Astrocyte of the hippocampus (primary cell): Measurements from ENCODE around the gene ZBTB38.

Experiments used
- DNase-seq: peaks from one replicate; pipeline ENCODE4 v3.0.0; 2011; ENCODE audit warnings: low read depth, low spot score

Gene ZBTB38, protein sequence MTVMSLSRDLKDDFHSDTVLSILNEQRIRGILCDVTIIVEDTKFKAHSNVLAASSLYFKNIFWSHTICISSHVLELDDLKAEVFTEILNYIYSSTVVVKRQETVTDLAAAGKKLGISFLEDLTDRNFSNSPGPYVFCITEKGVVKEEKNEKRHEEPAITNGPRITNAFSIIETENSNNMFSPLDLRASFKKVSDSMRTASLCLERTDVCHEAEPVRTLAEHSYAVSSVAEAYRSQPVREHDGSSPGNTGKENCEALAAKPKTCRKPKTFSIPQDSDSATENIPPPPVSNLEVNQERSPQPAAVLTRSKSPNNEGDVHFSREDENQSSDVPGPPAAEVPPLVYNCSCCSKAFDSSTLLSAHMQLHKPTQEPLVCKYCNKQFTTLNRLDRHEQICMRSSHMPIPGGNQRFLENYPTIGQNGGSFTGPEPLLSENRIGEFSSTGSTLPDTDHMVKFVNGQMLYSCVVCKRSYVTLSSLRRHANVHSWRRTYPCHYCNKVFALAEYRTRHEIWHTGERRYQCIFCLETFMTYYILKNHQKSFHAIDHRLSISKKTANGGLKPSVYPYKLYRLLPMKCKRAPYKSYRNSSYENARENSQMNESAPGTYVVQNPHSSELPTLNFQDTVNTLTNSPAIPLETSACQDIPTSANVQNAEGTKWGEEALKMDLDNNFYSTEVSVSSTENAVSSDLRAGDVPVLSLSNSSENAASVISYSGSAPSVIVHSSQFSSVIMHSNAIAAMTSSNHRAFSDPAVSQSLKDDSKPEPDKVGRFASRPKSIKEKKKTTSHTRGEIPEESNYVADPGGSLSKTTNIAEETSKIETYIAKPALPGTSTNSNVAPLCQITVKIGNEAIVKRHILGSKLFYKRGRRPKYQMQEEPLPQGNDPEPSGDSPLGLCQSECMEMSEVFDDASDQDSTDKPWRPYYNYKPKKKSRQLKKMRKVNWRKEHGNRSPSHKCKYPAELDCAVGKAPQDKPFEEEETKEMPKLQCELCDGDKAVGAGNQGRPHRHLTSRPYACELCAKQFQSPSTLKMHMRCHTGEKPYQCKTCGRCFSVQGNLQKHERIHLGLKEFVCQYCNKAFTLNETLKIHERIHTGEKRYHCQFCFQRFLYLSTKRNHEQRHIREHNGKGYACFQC (N-terminal part only)

DNA sequence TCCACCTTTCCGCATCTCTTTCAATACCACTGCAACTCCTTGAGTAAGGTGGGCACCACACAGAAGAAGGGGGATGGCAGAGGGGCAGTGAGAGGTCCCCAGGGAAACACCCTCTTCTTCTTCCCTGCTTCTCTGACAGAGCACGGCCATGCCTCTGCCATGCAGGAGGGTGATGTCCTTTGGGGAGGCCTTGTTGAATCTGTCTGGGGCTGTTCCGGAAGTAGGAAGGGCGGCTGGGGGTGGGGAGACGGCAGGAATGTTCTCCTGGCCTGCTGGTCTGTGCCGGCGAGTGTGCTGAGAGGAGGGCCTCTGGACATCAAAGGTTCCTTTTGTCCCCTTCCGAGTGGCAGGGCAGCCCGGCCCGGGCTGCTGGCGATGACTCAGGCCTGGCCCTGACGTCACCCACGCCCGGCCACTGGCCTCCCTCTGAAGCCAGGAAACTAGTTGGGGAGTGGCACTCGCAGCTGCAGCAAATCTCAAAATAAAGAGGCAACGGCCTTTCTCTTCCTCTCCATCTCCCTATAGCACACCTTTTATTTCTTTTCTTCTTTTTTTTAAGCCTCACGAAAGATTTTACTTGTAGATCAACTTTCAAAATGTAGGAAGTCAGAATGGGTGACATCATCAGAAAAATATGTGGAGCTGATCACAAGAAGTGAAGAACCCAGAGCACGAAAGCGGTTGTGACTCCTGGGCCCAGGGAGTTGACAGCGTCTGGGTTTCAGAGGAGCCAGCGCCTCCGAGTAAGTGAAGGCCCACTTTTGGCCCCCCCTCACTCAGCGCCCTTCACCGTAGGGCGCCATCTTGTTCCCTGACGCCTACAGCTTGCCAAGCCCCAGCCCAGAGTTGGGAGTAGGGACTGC, at the start of gene ZBTB38:
TSS of gene ZBTB38 (plus strand) at position 443 of the 863 bp plus-strand sequence. CDS start 73,885 bp downstream, outside the sequence.
- DNase-seq: peak; percentile 98

- DNase-seq: no peak
Measured at GRCh38 chr3:141320399-141321108, 47.8 kb upstream of the ZBTB38 start.

- peak; percentile 50 for DNase-seq
Measured at GRCh38 chr3:141321109-141321497, 47.2 kb upstream of the ZBTB38 start.

GRCh38 chr3:141323936-141324704, 44.2 kb upstream of the ZBTB38 start:
- DNase-seq: no peak

- DNase-seq: no peak
Measured at GRCh38 chr3:141326123-141326522, 42.2 kb upstream of the ZBTB38 start.

GRCh38 chr3:141326626-141327025, 41.7 kb upstream of the ZBTB38 start:
- no peak for DNase-seq

- no peak for DNase-seq
Measured at GRCh38 chr3:141328286-141329166, 39.8 kb upstream of the ZBTB38 start.

GRCh38 chr3:141330235-141330634, 38.1 kb upstream of the ZBTB38 start:
- no peak for DNase-seq

GRCh38 chr3:141330718-141331376, 37.5 kb upstream of the ZBTB38 start:
- no peak for DNase-seq

DNA sequence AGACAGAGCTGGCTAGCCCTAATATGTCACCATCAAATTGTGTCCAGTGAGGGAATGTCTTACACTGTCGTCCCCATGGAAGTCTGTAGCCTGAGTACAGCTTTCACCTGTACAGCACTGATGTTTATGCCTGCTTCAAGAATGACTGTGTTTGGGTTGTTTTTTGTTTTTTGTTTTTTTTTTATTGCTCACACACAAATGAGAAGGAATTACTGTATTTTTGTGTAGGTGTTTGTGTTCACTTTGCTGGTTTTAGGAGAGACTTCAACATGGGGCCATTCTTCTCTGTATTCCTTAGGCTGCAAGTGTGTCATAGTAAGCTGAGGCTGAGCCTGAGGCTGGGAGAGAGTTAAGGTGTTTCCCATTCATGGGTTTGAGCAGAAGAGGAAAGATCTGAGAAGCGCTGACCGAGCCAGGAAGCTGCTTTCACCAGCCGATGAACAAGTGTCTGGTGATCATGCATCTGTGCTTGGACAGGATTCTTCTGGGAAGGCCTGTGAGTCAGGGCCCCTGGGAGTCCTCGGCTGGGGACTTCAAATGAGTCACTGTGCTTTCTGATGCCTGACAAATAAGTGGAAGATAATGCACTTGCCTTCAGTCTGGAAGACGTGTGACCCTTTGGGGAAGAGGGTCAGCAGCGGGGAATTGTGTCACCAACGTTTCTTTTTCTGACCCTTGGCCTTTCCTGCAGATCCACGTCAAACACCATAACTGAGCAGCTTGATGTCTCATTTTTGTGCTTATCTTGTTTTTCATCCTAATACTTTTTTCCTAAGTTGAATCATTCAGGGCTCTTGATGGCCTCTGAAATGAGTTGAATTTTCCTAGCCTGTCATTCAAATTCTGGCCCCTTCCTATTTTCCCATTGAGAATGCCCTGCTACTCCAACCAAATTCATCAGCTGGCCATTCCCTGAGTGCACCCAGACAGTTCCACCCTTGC, 36.7 kb upstream of the ZBTB38 start:
- peak; percentile 88 for DNase-seq

- no peak for DNase-seq
Measured at GRCh38 chr3:141332416-141332815, 35.9 kb upstream of the ZBTB38 start.

GRCh38 chr3:141333836-141334626, 34.3 kb upstream of the ZBTB38 start:
- peak; percentile 45 for DNase-seq

DNA sequence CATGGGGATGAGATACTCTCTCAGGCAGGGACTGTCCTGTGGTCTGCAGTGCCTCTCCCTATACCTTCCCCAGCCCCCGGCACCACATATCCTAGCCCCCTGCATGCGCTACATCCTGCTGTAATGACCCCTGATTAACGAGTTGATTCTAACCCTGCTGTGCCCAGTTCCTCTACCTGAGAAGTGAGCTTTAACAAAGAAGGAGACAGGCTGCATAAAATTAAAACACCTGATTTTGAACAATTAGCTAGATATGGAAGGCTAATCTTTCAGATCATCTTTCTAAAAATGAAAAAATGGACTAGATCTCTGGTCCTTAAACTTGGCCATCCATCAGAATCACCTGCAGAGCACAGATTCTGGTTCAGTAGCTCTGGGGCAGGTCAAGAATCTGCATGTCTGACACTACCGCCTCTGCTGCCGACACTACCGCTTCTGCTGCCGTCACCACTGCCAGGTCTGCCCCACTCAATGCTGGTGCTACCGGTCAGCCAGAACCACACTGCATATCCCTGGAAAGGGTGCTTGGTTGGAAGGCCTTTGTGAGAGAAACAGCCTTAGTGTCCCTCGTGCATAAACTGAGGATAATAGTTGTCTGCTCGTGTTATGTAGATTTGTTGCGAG, 33.6 kb upstream of the ZBTB38 start:
- DNase-seq: no peak

DNA sequence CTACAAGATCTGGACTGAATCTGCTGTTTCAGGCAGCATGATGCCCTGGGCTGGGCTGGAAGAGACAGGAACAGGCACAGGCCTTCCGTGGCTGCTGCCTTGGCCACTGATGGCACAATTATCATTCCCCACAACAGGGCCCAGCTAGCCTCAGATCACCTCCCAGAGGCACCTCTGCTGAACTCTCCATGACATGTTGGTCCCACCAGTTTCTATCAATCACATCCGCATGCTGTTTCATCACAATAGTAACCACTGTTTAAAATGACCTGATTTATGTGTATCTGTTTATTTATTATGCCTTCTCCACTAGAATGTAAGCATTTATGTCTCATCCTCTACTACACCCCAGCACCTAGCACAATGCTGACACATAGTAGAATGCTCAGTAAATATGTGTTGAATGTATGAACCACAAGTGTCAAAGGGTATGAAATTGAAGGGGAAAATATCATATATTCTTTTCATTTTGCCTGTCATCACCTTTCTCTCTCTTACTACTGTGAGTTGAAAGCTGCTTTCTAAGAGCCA, 32.7 kb upstream of the ZBTB38 start:
- DNase-seq: no peak
